Adrenal gland (tissue), 12 donors: ENCODE measurements around the gene HNRNPA1L2. TPM values are rescaled to one million over a fixed set of nuclear protein-coding genes. Genes with fewer than 3 reads are reported as not detected.
"Not testable (repeated sequence)": the region's sequence is repeated elsewhere in the genome, so short reads cannot be mapped to it uniquely, and the experiment has no call there.

ENCODE experiments used
- DNase-seq, 7 donors: peaks; one replicate each; pipeline ENCODE4 v3.0.0-alpha.2; 2019 to 2020
- H3K27ac ChIP-seq, 5 donors: fragments of 200-600 bp; sonication (generic) in 4 of 5; 1 replicate in 3 of 5; 2 replicates in 2 of 5; pipeline versions ENCODE4 v1.5.1 to v1.8.0; 2016 to 2020; ENCODE audit warnings: mild to moderate bottlenecking in 1 of 5
- H3K27me3 ChIP-seq: fragments of 200-600 bp; 2 replicates; pipeline ENCODE4 v1.8.0; 2021
- H3K36me3 ChIP-seq, 2 donors: fragments of 200-600 bp; replicated peaks in 1 of 2; 1 replicate in 1 of 2; 2 replicates in 1 of 2; pipeline versions ENCODE4 v1.5.1 to v1.8.0; 2018 to 2022
- H3K4me1 ChIP-seq, 2 donors: fragments of 200-600 bp; replicated peaks in 1 of 2; 1 replicate in 1 of 2; 2 replicates in 1 of 2; pipeline versions ENCODE4 v1.5.1 to v1.8.0; 2018 to 2021
- H3K4me3 ChIP-seq, 4 donors: fragments of 200-600 bp; sonication (generic) in 3 of 4; one replicate each; pipeline ENCODE4 v1.5.1; 2016 to 2018
- H3K9me3 ChIP-seq, 3 donors: fragments of 200-600 bp; sonication (generic) in 1 of 3; replicated peaks in 1 of 3; 1 replicate in 2 of 3; 2 replicates in 1 of 3; pipeline versions ENCODE4 v1.5.1 to v1.8.0; 2016 to 2021
- CTCF ChIP-seq, 6 experiments: fragments of 450-650 bp in 4 of 6; fragments of 200-600 bp in 2 of 6; sonication (generic) in 1 of 6; IDR thresholded peaks; 1 replicate in 5 of 6; 2 replicates in 1 of 6; pipeline versions ENCODE4 v1.5.1 to v1.8.0; 2016 to 2021; ENCODE audit warnings: antibody characterized with exemption in 6 of 6, mild to moderate bottlenecking in 2 of 6, moderate library complexity in 1 of 6
- POLR2A ChIP-seq, 2 donors: fragments of 450-650 bp; IDR thresholded peaks; one replicate each; pipeline ENCODE4 v1.6.1; 2017; ENCODE audit warnings: antibody characterized with exemption in 2 of 2, mild to moderate bottlenecking in 2 of 2, moderate library complexity in 1 of 2
- WGBS, 4 donors: extraction: QIAGEN DNeasy Blood & Tissue Kit in 2 of 4; methylation state at CpG; one replicate each; pipeline versions ENCODE4 v1.1.5 to v1.1.7; 2013 to 2017; 5-methylcytosine and 5-hydroxymethylcytosine counted together
- intact Hi-C, 2 donors: fragments of 100-400 bp; cut with DNase I; formaldehyde crosslinking; loops; one replicate each; pipeline versions ENCODE4 v1.14.1 to v1.15.0; 2022 to 2023
- polyA plus RNA-seq, 3 donors: library from polyadenylated mRNA; stranded (reverse); fragments of 200-250 nt in 2 of 3; fragments of 350-450 nt in 1 of 3; fragmentation: Illumina TruSeq in 1 of 3; extraction: RNeasy Lipid Tissue Mini Kit (QIAGEN cat#74804) in 1 of 3; gene quantifications; one replicate each; pipeline ENCODE4 v1.2.3, GENCODE V29; 2013 to 2014
- total RNA-seq, 9 donors: library from RNA; depleted of rRNA in 4 of 9; stranded (reverse); fragments of >200 nt in 4 of 9; fragments of 120-200 nt in 1 of 9; fragmentation: NEBNext Ultra II Directional in 1 of 9; extraction: Animal tissue kit (Norgen Biotek cat#: 25700) in 1 of 9; gene quantifications; one replicate each; pipeline versions ENCODE4 v1.1.0 to v1.2.4, GENCODE V29; 2013 to 2023
- donor health status: healthy with polysubstance abuse.
- donor health status: Bipolar disorder and iron deficiency.
- donor health status: DM: yes; HTN: yes; CAD: no.
- donor health status: DM: no; HTN: no; CAD: no.
- donor health status: DM: no; HTN: no; CAD: no.
- donor health status: DM: yes; HTN: yes; CAD: no.

HNRNPA1L2 gene
- total and polyA plus RNA-seq, 12 donors, result 1.5 to 21.6 (median 5.2) TPM

DNA sequence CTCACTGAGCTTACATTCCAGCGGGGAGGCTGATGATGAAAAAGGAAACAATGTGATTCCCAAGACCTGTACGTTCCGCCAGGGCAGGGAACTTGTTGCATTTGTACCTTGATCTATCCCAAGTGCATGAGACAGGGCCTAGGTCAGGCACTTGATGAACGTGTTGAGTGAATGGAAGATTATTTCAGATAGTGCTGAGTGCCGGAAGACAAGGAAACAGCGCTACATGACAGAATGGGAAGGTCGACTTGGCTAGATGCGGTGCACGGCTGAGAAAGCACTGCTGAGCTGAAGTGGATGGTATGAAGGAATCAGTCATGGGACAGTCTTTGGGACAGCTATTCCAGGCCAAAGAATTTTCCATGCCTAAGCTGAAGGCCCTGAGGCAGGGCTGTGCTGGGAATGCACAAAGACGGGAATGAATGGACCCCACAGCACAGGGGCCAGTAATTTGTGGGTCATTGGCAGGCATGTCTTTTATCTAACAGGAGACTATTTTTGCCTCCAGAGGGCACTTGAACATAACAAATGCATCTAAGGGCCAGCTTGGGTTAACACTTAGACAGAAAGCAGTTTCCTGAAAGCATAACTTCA, 33.1 kb upstream of the HNRNPA1L2 start:
- H3K4me1 ChIP-seq, H3K27ac ChIP-seq, H3K27me3 ChIP-seq, H3K36me3 ChIP-seq, H3K9me3 ChIP-seq, H3K4me3 ChIP-seq: not testable (repeated sequence)
- 54 to 67% (median 57%) methylated on average over 10 of the region's 10 CpGs for WGBS, 4 donors
- peak in 1 of 7 donors; percentile 31 for DNase-seq
- TF ChIP-seq CTCF (IDR thresholded peaks at IDR 0.05), result peak; percentile 15 to 62 (median 46)
- intact Hi-C loops, result loop anchor here in 1 of 2 donors (10.0 kb wide), 1 partner anchor 356 kb away; no protein-coding TSS in a partner anchor

DNA sequence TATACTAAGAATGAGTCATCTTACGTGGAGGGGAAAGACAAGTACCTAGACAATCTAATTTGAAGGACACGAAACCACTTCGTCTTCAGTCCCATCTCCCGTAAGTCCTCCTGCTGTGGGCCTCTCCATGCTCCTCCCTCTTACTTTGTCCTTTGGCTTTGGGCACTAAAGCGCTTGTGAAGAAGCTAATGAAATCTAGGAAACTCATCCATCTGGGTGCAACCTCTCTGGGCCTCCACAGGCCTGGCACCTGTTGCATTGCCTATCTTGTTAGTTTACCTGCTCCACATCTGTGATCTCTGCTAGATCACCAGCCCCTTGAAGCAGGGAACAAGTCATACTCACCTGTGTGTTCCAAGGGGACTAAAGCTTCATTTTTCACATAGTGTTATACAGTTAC, 32.1 kb upstream of the HNRNPA1L2 start:
- H3K27ac ChIP-seq, H3K27me3 ChIP-seq, H3K36me3 ChIP-seq, H3K4me1 ChIP-seq, H3K4me3 ChIP-seq, DNase-seq, H3K9me3 ChIP-seq, intact Hi-C loops: not testable (repeated sequence)
- 77 to 84% (median 81%) methylated on average over 5 of the region's 5 CpGs for WGBS, 4 donors

DNA sequence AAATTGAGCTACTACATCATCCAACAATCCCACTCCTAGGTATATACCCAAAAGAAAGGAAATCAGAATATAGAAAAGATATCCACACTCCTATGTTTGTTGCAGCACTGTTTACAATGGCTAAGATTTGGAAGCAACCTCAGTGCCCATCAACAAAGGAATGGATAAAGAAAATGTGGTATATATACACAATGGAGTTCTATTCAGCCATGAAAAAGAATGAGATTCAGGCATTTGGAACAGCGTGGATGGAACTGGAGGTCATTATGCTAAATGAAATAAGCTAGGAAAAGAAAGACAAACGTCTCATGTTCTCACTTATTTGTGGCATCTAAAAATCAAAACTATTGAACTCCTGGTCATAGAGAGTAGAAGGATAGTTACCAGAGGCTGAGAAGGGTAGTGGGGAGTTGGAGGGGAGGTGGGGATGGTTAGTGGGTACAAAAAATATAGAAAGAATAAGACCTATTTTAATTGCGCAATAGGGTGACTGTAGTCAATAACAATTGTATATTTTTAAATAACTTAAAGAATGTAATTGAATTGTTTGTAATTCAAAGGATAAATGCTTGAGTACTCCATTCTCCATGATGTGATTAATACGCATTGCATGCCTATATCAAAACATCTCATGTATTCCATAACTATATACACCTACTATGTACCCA, 27.0 kb upstream of the HNRNPA1L2 start:
- Histone ChIP-seq H3K27ac (no peak overlapping the region), H3K9me3 (no peaks in the 10 kb centered on the region), H3K4me1 (peaks cover 3 to 5% of the 10 kb centered on the region in 2 donors), H3K36me3 (no peaks in the 10 kb centered on the region), H3K27me3 (no peaks in the 10 kb centered on the region), H3K4me3 (no peak overlapping the region)
- DNase-seq, result no peak
- TF ChIP-seq POLR2A (IDR thresholded peaks at IDR 0.05) (no peak), CTCF (IDR thresholded peaks at IDR 0.05) (no peak)
- WGBS, 4 donors, result 89 to 94% (median 92%) methylated on average over 4 of the region's 4 CpGs
- intact Hi-C loops, result no loop called here

DNA sequence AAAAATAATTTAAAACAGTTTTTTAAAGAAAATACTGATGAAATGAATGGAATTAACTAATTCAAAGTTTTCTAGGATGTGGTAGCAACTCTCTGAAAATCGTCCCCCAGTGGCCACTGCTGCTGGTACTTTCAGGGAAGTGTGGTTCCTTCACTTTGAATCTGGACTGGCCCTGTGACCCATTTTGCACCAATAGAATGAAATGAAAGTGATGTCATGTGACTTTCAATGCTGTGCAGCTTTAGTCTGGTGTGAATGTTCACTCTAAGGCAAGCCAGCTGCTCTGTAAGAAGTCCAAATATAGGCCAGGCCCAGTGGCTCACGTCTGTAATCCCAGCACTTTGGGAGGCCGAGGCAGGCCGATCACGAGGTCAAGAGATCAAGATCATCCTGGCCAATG, 26.4 kb upstream of the HNRNPA1L2 start:
- no peak overlapping the region for H3K27ac ChIP-seq
- no peaks in the 10 kb centered on the region for H3K36me3 ChIP-seq
- no peak for DNase-seq
- H3K27me3 ChIP-seq, result no peaks in the 10 kb centered on the region
- no peak overlapping the region for H3K4me3 ChIP-seq
- intact Hi-C loops, result no loop called here
- no peak for TF ChIP-seq POLR2A (IDR thresholded peaks at IDR 0.05)
- no peak for TF ChIP-seq CTCF (IDR thresholded peaks at IDR 0.05)
- H3K9me3 ChIP-seq, result no peaks in the 10 kb centered on the region
- peaks cover 3 to 5% of the 10 kb centered on the region in 2 donors for H3K4me1 ChIP-seq
- 78 to 85% (median 81%) methylated on average over 5 of the region's 5 CpGs for WGBS, 4 donors
